G401.6 (cell line): ENCODE data around the gene PDE10A.

Experiments used
- FAIRE-seq: peaks from 2 replicates; lab custom pipeline; 2012; peaks lifted over from hg19 to GRCh38; lab: Jason Lieb, UNC

Gene PDE10A

GRCh38 chr6:165655191-165655590, 7.8 kb downstream of the PDE10A start:
- no peak for FAIRE-seq

GRCh38 chr6:165654144-165654543, 8.9 kb downstream of the PDE10A start:
- FAIRE-seq: no peak

GRCh38 chr6:165653607-165654006, 9.4 kb downstream of the PDE10A start:
- FAIRE-seq: no peak

GRCh38 chr6:165653196-165653595, 9.8 kb downstream of the PDE10A start:
- no peak for FAIRE-seq

GRCh38 chr6:165652766-165653165, 10.3 kb downstream of the PDE10A start:
- no peak for FAIRE-seq

GRCh38 chr6:165649166-165650137, 13.6 kb downstream of the PDE10A start:
- no peak for FAIRE-seq

GRCh38 chr6:165647041-165647440, 16.0 kb downstream of the PDE10A start:
- FAIRE-seq: no peak

- FAIRE-seq: no peak
Observed at GRCh38 chr6:165645919-165646318, 17.1 kb downstream of the PDE10A start.

GRCh38 chr6:165644586-165645266, 18.3 kb downstream of the PDE10A start:
- no peak for FAIRE-seq

GRCh38 chr6:165643015-165643414, 20.0 kb downstream of the PDE10A start:
- FAIRE-seq: no peak

- no peak for FAIRE-seq
Observed at GRCh38 chr6:165641672-165642156, 21.3 kb downstream of the PDE10A start.

- FAIRE-seq: no peak
Observed at GRCh38 chr6:165640806-165641205, 22.2 kb downstream of the PDE10A start.

- no peak for FAIRE-seq
Observed at GRCh38 chr6:165638530-165638929, 24.5 kb downstream of the PDE10A start.

- FAIRE-seq: no peak
Observed at GRCh38 chr6:165637586-165637985, 25.5 kb downstream of the PDE10A start.

- FAIRE-seq: no peak
Observed at GRCh38 chr6:165636402-165637048, 26.5 kb downstream of the PDE10A start.

- no peak for FAIRE-seq
Observed at GRCh38 chr6:165635965-165636364, 27.1 kb downstream of the PDE10A start.

GRCh38 chr6:165634101-165634880, 28.8 kb downstream of the PDE10A start:
- no peak for FAIRE-seq

GRCh38 chr6:165632194-165632593, 30.8 kb downstream of the PDE10A start:
- FAIRE-seq: no peak

- FAIRE-seq: no peak
Observed at GRCh38 chr6:165630544-165630953, 32.5 kb downstream of the PDE10A start.

GRCh38 chr6:165628955-165629354, 34.1 kb downstream of the PDE10A start:
- no peak for FAIRE-seq

GRCh38 chr6:165627366-165627765, 35.7 kb downstream of the PDE10A start:
- FAIRE-seq: no peak

GRCh38 chr6:165626711-165627110, 36.3 kb downstream of the PDE10A start:
- FAIRE-seq: no peak
